ENCODE results near the gene LEMD2. TPM values are rescaled to one million over a fixed set of nuclear protein-coding genes. Genes with fewer than 3 reads are reported as not detected.

Gene LEMD2
- total and polyA plus RNA-seq, 9 of the 15 experiments (the other 6 are each of a cell fraction or from before 2014, with no cell fraction given): 0.32 to 46.3 (median 30.8) TPM

GRCh38 chr6:33816911-33817310, 28.0 kb upstream of the LEMD2 start (continued):
- TF ChIP-seq CREB3L1 (IDR thresholded peaks at IDR 0.05; ENCODE audit: borderline replicate concordance, low read depth): no peak
- TF ChIP-seq MITF (IDR thresholded peaks at IDR 0.05): no peak
- TF ChIP-seq CTCFL (IDR thresholded peaks at IDR 0.05; ENCODE audit: borderline replicate concordance, insufficient read depth, low read depth, low read length, poor library complexity, severe bottlenecking): no peak
- no peak for TF ChIP-seq FOXJ2 (tag; IDR thresholded peaks at IDR 0.05)
- TF ChIP-seq TAF1 (IDR thresholded peaks at IDR 0.05; ENCODE audit: control insufficient read depth, extremely low read depth, insufficient read depth, low read length, severe bottlenecking): no peak
- TF ChIP-seq BRCA1 (IDR thresholded peaks at IDR 0.05): no peak
- no peak for TF ChIP-seq BRCA1 (CRISPR knock-in tag; IDR thresholded peaks at IDR 0.05)
- TF ChIP-seq E2F5 (CRISPR knock-in tag; IDR thresholded peaks at IDR 0.05): no peak
- no peak for TF ChIP-seq JUNB (CRISPR knock-in tag; conservative IDR thresholded peaks at IDR 0.05)

Data from K562 (cell line).